ENCODE results near the gene MYD88. TPM values are rescaled to one million over a fixed set of nuclear protein-coding genes. Genes with fewer than 3 reads are reported as not detected.
A peak's percentile ranks its signal among the peaks of the same experiment; 100 is the strongest.

The MYD88 gene
- total and polyA plus RNA-seq, 4 donors: 15.4 to 60.3 (median 44.1) TPM

DNA sequence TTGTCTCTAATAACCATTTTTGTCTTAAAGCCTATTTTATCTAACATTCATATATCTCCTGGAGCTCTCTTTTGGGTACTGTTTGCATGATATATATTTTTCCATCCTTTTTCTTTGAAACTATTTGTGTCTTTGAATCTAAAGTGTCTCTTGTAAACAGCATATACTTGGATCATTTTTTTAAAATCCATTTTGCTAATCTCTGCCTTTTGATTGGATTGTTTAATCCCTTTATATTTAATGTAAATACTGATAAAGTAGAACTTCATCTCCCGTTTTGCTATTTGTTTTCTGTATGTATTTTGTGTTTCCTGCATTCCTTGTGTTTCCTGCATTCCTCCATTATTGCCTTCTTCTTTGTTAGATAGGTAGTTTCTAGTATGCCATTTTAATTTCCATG is 32.9 kb upstream of the MYD88 start:
- Histone ChIP-seq H3K9ac (ENCODE audit: low read depth in 1 of 2, low read length in 2 of 2) (no peak overlapping the region), H3K36me3 (ENCODE audit: control insufficient read depth in 4 of 4, insufficient read depth in 3 of 4, low read depth in 1 of 4, low read length in 3 of 4) (no peaks in the 10 kb centered on the region), H3K27me3 (ENCODE audit: control insufficient read depth in 4 of 4, insufficient read depth in 4 of 4, low read length in 3 of 4) (no peaks in the 10 kb centered on the region), H3K4me3 (ENCODE audit: low read depth in 1 of 3, low read length in 3 of 3) (no peak overlapping the region), H3K4me1 (ENCODE audit: control insufficient read depth in 4 of 4, insufficient read depth in 4 of 4, low read length in 3 of 4) (no peaks in the 10 kb centered on the region), H3K9me3 (ENCODE audit: control insufficient read depth in 4 of 4, low read length in 3 of 4) (peaks cover 0 to 6% (median 1%) of the 10 kb centered on the region in 4 donors), H3K27ac (ENCODE audit: low read depth in 1 of 2, low read length in 2 of 2) (no peak overlapping the region)
- WGBS: 71% methylated on average over 1 of the region's 1 CpG
- no peak for DNase-seq (ENCODE audit: low spot score)
- TF ChIP-seq NR2F2 (IDR thresholded peaks at IDR 0.05) (no peak), GABPA (IDR thresholded peaks at IDR 0.05 in 1 of 2, conservative IDR thresholded peaks at IDR 0.05 in 1 of 2) (no peak), EGR1 (IDR thresholded peaks at IDR 0.05; ENCODE audit: low read depth in 2 of 2) (no peak), FOXA1 (IDR thresholded peaks at IDR 0.05) (no peak), RAD21 (IDR thresholded peaks at IDR 0.05) (no peak)
- TF ChIP-seq, protein P1, sequence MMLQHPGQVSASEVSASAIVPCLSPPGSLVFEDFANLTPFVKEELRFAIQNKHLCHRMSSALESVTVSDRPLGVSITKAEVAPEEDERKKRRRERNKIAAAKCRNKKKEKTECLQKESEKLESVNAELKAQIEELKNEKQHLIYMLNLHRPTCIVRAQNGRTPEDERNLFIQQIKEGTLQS (IDR thresholded peaks at IDR 0.05): no peak

DNA sequence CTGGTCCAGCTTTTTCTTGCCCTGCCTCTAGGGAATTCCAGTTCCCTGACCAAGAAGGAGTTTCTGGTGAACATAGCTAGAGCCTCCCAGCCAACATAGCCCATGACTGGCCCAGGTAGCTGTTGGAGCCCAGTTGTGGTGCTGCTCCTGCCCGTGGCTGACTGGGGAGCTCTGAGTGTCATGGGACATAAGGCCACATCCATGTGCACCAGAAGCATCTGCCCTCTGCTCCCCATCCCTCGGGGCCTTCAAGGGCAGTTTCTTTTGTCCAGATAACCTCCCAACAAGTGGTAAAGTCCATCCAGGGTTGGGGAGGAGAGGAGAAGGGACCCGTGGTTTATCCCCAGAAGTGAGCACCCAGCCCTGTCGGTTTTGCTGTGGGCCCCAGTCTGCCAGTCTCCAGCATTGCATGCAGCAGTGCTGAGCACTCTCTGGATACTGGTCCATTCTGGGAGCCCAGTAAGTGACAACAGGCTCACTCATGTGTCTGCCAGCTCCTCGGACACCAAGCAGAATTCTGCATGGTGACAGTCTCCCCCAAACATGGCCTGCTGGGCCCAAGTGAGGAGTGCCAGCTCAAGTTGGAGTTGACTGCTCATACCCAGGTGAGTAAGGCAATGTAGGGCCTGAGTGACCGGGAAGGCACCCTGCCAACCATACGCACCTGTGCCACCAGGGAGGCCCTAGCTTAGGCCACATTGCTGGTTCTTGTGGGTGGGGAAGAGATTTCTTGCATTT is 30.4 kb upstream of the MYD88 start:
- no peak for TF ChIP-seq RXRA (IDR thresholded peaks at IDR 0.05)
- TF ChIP-seq, protein P2, sequence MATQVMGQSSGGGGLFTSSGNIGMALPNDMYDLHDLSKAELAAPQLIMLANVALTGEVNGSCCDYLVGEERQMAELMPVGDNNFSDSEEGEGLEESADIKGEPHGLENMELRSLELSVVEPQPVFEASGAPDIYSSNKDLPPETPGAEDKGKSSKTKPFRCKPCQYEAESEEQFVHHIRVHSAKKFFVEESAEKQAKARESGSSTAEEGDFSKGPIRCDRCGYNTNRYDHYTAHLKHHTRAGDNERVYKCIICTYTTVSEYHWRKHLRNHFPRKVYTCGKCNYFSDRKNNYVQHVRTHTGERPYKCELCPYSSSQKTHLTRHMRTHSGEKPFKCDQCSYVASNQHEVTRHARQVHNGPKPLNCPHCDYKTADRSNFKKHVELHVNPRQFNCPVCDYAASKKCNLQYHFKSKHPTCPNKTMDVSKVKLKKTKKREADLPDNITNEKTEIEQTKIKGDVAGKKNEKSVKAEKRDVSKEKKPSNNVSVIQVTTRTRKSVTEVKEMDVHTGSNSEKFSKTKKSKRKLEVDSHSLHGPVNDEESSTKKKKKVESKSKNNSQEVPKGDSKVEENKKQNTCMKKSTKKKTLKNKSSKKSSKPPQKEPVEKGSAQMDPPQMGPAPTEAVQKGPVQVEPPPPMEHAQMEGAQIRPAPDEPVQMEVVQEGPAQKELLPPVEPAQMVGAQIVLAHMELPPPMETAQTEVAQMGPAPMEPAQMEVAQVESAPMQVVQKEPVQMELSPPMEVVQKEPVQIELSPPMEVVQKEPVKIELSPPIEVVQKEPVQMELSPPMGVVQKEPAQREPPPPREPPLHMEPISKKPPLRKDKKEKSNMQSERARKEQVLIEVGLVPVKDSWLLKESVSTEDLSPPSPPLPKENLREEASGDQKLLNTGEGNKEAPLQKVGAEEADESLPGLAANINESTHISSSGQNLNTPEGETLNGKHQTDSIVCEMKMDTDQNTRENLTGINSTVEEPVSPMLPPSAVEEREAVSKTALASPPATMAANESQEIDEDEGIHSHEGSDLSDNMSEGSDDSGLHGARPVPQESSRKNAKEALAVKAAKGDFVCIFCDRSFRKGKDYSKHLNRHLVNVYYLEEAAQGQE (IDR thresholded peaks at IDR 0.05): no peak
- no peak for TF ChIP-seq TAF1 (conservative IDR thresholded peaks at IDR 0.05)
- TF ChIP-seq NR2F2 (IDR thresholded peaks at IDR 0.05): no peak
- TF ChIP-seq, protein P3, sequence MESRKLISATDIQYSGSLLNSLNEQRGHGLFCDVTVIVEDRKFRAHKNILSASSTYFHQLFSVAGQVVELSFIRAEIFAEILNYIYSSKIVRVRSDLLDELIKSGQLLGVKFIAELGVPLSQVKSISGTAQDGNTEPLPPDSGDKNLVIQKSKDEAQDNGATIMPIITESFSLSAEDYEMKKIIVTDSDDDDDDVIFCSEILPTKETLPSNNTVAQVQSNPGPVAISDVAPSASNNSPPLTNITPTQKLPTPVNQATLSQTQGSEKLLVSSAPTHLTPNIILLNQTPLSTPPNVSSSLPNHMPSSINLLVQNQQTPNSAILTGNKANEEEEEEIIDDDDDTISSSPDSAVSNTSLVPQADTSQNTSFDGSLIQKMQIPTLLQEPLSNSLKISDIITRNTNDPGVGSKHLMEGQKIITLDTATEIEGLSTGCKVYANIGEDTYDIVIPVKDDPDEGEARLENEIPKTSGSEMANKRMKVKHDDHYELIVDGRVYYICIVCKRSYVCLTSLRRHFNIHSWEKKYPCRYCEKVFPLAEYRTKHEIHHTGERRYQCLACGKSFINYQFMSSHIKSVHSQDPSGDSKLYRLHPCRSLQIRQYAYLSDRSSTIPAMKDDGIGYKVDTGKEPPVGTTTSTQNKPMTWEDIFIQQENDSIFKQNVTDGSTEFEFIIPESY (IDR thresholded peaks at IDR 0.05): no peak
- TF ChIP-seq FOXA2 (IDR thresholded peaks at IDR 0.05): no peak
- TF ChIP-seq GABPA (IDR thresholded peaks at IDR 0.05 in 1 of 2, conservative IDR thresholded peaks at IDR 0.05 in 1 of 2): no peak
- TF ChIP-seq, protein P4, sequence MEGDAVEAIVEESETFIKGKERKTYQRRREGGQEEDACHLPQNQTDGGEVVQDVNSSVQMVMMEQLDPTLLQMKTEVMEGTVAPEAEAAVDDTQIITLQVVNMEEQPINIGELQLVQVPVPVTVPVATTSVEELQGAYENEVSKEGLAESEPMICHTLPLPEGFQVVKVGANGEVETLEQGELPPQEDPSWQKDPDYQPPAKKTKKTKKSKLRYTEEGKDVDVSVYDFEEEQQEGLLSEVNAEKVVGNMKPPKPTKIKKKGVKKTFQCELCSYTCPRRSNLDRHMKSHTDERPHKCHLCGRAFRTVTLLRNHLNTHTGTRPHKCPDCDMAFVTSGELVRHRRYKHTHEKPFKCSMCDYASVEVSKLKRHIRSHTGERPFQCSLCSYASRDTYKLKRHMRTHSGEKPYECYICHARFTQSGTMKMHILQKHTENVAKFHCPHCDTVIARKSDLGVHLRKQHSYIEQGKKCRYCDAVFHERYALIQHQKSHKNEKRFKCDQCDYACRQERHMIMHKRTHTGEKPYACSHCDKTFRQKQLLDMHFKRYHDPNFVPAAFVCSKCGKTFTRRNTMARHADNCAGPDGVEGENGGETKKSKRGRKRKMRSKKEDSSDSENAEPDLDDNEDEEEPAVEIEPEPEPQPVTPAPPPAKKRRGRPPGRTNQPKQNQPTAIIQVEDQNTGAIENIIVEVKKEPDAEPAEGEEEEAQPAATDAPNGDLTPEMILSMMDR (IDR thresholded peaks at IDR 0.05; ENCODE audit: low read depth, low read length, missing input control): no peak
- DNase-seq (ENCODE audit: low spot score): peak; percentile 17
- WGBS: 86% methylated on average over 7 of the region's 7 CpGs
- no peak overlapping the region for H3K9ac ChIP-seq (ENCODE audit: low read depth in 1 of 2, low read length in 2 of 2)
- no peaks in the 10 kb centered on the region for H3K36me3 ChIP-seq (ENCODE audit: control insufficient read depth in 4 of 4, insufficient read depth in 3 of 4, low read depth in 1 of 4, low read length in 3 of 4)
- peaks cover 0 to 6% (median 1%) of the 10 kb centered on the region in 4 donors for H3K9me3 ChIP-seq (ENCODE audit: control insufficient read depth in 4 of 4, low read length in 3 of 4)
- H3K27ac ChIP-seq (ENCODE audit: low read depth in 1 of 2, low read length in 2 of 2): no peak overlapping the region
- no peak overlapping the region for H3K4me3 ChIP-seq (ENCODE audit: low read depth in 1 of 3, low read length in 3 of 3)
- no peaks in the 10 kb centered on the region for H3K27me3 ChIP-seq (ENCODE audit: control insufficient read depth in 4 of 4, insufficient read depth in 4 of 4, low read length in 3 of 4)
- no peaks in the 10 kb centered on the region for H3K4me1 ChIP-seq (ENCODE audit: control insufficient read depth in 4 of 4, insufficient read depth in 4 of 4, low read length in 3 of 4)

Data from liver (tissue), 9 donors.